Middle frontal gyrus (tissue), 1 donor: ENCODE results near the gene SUCLG2.
"Not testable (repeated sequence)": the region's sequence is repeated elsewhere in the genome, so short reads cannot be mapped to it uniquely, and the experiment has no call there.

ENCODE experiments used
- DNase-seq: peaks from one replicate; pipeline ENCODE4 v3.0.0-alpha.2; 2015; ENCODE audit warnings: low spot score; ENCODE audit errors: extremely low spot score

SUCLG2 gene

GRCh38 chr3:67561667-67562394 is 92.6 kb downstream of the SUCLG2 start:
- no peak for DNase-seq

- DNase-seq = no peak
These were observed 93.1 kb downstream of the SUCLG2 start for GRCh38 chr3:67561266-67561665.

- no peak for DNase-seq
These were observed 95.3 kb downstream of the SUCLG2 start for GRCh38 chr3:67559029-67559605.

GRCh38 chr3:67558426-67558825 is 96.0 kb downstream of the SUCLG2 start:
- DNase-seq = no peak

- no peak for DNase-seq
These were observed 96.5 kb downstream of the SUCLG2 start for GRCh38 chr3:67557848-67558355.

- no peak for DNase-seq
These were observed 102.9 kb downstream of the SUCLG2 start for GRCh38 chr3:67551361-67552016.

GRCh38 chr3:67550541-67550940 is 103.9 kb downstream of the SUCLG2 start:
- no peak for DNase-seq

GRCh38 chr3:67542502-67543250 is 111.7 kb downstream of the SUCLG2 start:
- not testable (repeated sequence) for DNase-seq

GRCh38 chr3:67540198-67540894 is 114.1 kb downstream of the SUCLG2 start:
- DNase-seq = no peak

GRCh38 chr3:67537203-67537602 is 117.2 kb downstream of the SUCLG2 start:
- not testable (repeated sequence) for DNase-seq

GRCh38 chr3:67535006-67535405 is 119.4 kb downstream of the SUCLG2 start:
- no peak for DNase-seq

GRCh38 chr3:67534594-67534993 is 119.8 kb downstream of the SUCLG2 start:
- DNase-seq = no peak

- DNase-seq = no peak
These were observed 123.0 kb downstream of the SUCLG2 start for GRCh38 chr3:67531181-67532101.

GRCh38 chr3:67529915-67530314 is 124.5 kb downstream of the SUCLG2 start:
- no peak for DNase-seq

GRCh38 chr3:67529337-67529736 is 125.1 kb downstream of the SUCLG2 start:
- DNase-seq = no peak

- no peak for DNase-seq
These were observed 128.2 kb downstream of the SUCLG2 start for GRCh38 chr3:67526246-67526645.

- no peak for DNase-seq
These were observed 130.4 kb downstream of the SUCLG2 start for GRCh38 chr3:67524046-67524445.

- no peak for DNase-seq
These were observed 132.3 kb downstream of the SUCLG2 start for GRCh38 chr3:67522081-67522480.

GRCh38 chr3:67521053-67521646 is 133.3 kb downstream of the SUCLG2 start:
- no peak for DNase-seq

- DNase-seq = no peak
These were observed 136.2 kb downstream of the SUCLG2 start for GRCh38 chr3:67518236-67518635.
